Measurements from ENCODE around the gene SLC66A2.

- no peak for TF ChIP-seq EZH2phosphoT487 (IDR thresholded peaks at IDR 0.05; ENCODE audit: insufficient read depth, low read depth)
- TF ChIP-seq EZH2 (IDR thresholded peaks at IDR 0.05; ENCODE audit: insufficient read depth, poor library complexity, severe bottlenecking) = no peak
Observed at GRCh38 chr18:79883461-79884293, 67.8 kb downstream of the SLC66A2 start.

Measured in GM23248 (cell line).